ENCODE data around the gene KRTAP10-1.

DNA sequence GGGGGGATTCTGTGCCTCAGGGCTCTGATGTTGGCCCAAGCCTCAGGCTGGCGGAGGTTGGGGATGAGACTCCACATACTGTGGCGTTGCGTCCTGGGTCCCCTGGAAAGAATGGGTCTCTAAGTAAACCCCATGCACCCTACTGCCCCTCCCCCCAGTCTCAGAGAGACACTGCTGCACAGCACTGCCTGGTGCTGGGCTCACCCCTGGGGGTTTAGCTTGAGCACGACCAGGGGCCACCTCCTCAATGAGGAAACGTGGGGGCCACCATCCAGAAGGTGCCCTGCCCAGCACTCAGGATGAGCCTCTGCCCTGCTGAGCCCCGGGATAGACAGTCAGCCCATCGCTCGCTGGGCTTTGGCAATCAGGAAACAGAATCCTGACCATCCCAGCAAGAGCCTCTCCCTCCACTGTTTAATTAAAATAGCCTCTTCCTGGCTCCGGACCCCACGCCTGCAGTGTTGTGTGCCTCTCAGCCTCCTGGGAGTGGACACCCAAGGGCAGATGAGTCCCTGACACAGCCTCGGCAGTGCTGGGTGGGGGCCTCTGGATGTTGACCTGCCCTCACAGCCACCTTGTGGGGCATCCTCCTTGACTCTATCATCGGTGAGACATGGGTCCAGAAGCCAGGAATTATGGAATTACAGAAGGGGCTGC lies 30.0 kb upstream of the KRTAP10-1 start:
- TF ChIP-seq POLR2A (IDR thresholded peaks at IDR 0.05; ENCODE audit: low read depth, low read length) = no peak
- TF ChIP-seq POLR2AphosphoS5 (IDR thresholded peaks at IDR 0.05; ENCODE audit: low read depth, low read length) = no peak
